Measurements from ENCODE around the gene PPWD1. TPM values are rescaled to one million over a fixed set of nuclear protein-coding genes. Genes with fewer than 3 reads are reported as not detected.
A peak's percentile ranks its signal among the peaks of the same experiment; 100 is the strongest.

Gene PPWD1
- total and polyA plus RNA-seq, 2 of the 13 experiments (the other 11 are each of a cell fraction or from before 2014, with no cell fraction given) = 7.4 to 44.3 TPM

DNA sequence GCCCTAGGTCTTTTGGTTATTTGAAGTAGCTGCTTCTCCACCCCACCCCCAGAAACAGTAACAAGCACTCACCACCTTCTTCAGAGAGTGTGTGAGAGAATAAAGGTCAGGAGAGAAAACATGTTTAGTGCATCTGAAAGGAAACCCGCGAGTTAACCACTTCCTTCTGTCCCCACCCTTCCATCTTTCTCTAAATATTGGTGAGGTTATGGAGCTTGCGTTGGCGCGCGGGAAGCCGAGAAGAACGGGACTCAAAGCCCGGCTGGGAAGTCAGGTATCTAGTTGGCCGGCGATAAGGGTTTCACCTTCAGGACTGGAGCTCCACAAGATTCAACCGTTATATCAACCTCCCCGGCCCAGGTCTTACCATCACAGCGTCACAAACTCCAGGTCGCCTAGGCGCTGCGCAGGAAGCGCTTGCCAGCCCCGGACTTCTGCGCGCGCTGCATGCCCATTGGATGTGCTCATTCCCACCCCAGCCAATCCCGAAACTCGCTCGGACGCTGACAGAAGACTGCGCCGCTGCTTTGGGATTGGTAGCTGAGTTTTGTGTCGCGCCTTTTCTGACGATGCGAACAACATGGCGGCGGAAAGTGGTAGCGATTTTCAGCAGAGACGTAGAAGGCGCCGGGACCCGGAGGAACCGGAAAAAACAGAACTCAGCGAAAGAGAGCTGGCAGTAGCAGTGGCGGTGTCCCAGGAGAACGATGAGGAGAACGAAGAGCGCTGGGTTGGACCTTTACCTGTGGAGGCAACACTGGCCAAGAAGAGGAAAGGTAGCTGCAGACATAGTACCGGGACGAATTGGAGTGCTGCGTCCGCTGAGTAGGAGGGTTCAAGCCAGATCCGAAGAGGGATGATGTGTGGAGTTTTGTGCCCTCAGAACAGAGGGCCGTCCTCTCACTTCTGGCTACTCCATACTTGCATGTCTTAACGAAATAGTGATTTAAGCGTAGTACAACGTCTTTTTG, at the start of gene PPWD1, which contains the start of gene CENPK (continued):
- TF ChIP-seq, protein P1, sequence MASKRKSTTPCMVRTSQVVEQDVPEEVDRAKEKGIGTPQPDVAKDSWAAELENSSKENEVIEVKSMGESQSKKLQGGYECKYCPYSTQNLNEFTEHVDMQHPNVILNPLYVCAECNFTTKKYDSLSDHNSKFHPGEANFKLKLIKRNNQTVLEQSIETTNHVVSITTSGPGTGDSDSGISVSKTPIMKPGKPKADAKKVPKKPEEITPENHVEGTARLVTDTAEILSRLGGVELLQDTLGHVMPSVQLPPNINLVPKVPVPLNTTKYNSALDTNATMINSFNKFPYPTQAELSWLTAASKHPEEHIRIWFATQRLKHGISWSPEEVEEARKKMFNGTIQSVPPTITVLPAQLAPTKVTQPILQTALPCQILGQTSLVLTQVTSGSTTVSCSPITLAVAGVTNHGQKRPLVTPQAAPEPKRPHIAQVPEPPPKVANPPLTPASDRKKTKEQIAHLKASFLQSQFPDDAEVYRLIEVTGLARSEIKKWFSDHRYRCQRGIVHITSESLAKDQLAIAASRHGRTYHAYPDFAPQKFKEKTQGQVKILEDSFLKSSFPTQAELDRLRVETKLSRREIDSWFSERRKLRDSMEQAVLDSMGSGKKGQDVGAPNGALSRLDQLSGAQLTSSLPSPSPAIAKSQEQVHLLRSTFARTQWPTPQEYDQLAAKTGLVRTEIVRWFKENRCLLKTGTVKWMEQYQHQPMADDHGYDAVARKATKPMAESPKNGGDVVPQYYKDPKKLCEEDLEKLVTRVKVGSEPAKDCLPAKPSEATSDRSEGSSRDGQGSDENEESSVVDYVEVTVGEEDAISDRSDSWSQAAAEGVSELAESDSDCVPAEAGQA (IDR thresholded peaks at IDR 0.05; ENCODE audit: low read depth) = peak; percentile 93
- TF ChIP-seq, protein P1 (CRISPR knock-in tag; IDR thresholded peaks at IDR 0.05; ENCODE audit: borderline replicate concordance) = no peak
- peak; percentile 12; the same call in 1 of the 2 replicates for TF ChIP-seq ZNF143 (CRISPR knock-in tag; IDR thresholded peaks at IDR 0.05)
- TF ChIP-seq ZFP36L1 (CRISPR knock-in tag; IDR thresholded peaks at IDR 0.05) = peak; percentile 68; the same call in 1 of the 2 replicates
- TF ChIP-seq SMARCC2 (IDR thresholded peaks at IDR 0.05) = no peak
- TF ChIP-seq ZNF883 (CRISPR knock-in tag; IDR thresholded peaks at IDR 0.05; ENCODE audit: not compliant biosample characterization) = no peak
- TF ChIP-seq HIVEP1 (CRISPR knock-in tag; IDR thresholded peaks at IDR 0.05) = no peak; the same call in 1 of the 2 replicates
- no peak for TF ChIP-seq ZNF10 (CRISPR knock-in tag; IDR thresholded peaks at IDR 0.05; ENCODE audit: borderline replicate concordance, low read depth)
- TF ChIP-seq ZNF431 (CRISPR knock-in tag; IDR thresholded peaks at IDR 0.05; ENCODE audit: borderline replicate concordance, low read depth) = no peak
- no peak for TF ChIP-seq CBX1 (IDR thresholded peaks at IDR 0.05; ENCODE audit: low read depth)
- no peak for TF ChIP-seq ZBTB1 (CRISPR knock-in tag; IDR thresholded peaks at IDR 0.05; ENCODE audit: borderline replicate concordance)
- TF ChIP-seq SP140L (CRISPR knock-in tag; IDR thresholded peaks at IDR 0.05; ENCODE audit: borderline replicate concordance) = 0 out of 2 replicates have a peak, but pooled peaks have one; percentile 58
- TF ChIP-seq NCOA5 (CRISPR knock-in tag; IDR thresholded peaks at IDR 0.05) = no peak
- TF ChIP-seq, protein P2, sequence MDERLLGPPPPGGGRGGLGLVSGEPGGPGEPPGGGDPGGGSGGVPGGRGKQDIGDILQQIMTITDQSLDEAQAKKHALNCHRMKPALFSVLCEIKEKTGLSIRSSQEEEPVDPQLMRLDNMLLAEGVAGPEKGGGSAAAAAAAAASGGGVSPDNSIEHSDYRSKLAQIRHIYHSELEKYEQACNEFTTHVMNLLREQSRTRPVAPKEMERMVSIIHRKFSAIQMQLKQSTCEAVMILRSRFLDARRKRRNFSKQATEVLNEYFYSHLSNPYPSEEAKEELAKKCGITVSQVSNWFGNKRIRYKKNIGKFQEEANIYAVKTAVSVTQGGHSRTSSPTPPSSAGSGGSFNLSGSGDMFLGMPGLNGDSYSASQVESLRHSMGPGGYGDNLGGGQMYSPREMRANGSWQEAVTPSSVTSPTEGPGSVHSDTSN (CRISPR knock-in tag; IDR thresholded peaks at IDR 0.05) = no peak
- no peak for TF ChIP-seq RAD21 (CRISPR knock-in tag; IDR thresholded peaks at IDR 0.05)
- TF ChIP-seq PLRG1 (conservative IDR thresholded peaks at IDR 0.05) = no peak
- TF ChIP-seq, protein P3, sequence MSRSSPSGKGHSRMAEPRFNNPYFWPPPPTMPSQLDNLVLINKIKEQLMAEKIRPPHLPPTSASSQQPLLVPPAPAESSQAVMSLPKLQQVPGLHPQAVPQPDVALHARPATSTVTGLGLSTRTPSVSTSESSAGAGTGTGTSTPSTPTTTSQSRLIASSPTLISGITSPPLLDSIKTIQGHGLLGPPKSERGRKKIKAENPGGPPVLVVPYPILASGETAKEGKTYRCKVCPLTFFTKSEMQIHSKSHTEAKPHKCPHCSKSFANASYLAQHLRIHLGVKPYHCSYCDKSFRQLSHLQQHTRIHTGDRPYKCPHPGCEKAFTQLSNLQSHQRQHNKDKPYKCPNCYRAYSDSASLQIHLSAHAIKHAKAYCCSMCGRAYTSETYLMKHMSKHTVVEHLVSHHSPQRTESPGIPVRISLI (CRISPR knock-in tag; IDR thresholded peaks at IDR 0.05; ENCODE audit: borderline replicate concordance) = 0 out of 2 replicates have a peak, but pooled peaks have one; percentile 18
- no peak for TF ChIP-seq ZFYVE20 (CRISPR knock-in tag; IDR thresholded peaks at IDR 0.05; ENCODE audit: borderline replicate concordance, low read depth)
- TF ChIP-seq, protein P4, sequence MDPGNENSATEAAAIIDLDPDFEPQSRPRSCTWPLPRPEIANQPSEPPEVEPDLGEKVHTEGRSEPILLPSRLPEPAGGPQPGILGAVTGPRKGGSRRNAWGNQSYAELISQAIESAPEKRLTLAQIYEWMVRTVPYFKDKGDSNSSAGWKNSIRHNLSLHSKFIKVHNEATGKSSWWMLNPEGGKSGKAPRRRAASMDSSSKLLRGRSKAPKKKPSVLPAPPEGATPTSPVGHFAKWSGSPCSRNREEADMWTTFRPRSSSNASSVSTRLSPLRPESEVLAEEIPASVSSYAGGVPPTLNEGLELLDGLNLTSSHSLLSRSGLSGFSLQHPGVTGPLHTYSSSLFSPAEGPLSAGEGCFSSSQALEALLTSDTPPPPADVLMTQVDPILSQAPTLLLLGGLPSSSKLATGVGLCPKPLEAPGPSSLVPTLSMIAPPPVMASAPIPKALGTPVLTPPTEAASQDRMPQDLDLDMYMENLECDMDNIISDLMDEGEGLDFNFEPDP (CRISPR knock-in tag; conservative IDR thresholded peaks at IDR 0.05) = 0 out of 2 replicates have a peak, but pooled peaks have one; percentile 46

Measured in HepG2 (cell line).